Fibroblast of gingiva (primary cell): ENCODE results near the gene KDM4E.
"Not testable (repeated sequence)": the region's sequence is repeated elsewhere in the genome, so short reads cannot be mapped to it uniquely, and the experiment has no call there.

Source experiments
- DNase-seq: peaks from one replicate; pipeline ENCODE4 v3.0.0-alpha.2; 2011; ENCODE audit warnings: low read depth

KDM4E gene

GRCh38 chr11:95024958-95025357 lies at the start of gene KDM4E:
KDM4E (plus strand) TSS chr11:95025258; CDS start chr11:95025558, 300 bp downstream.
- no peak for DNase-seq

GRCh38 chr11:94975599-94975998 lies 49.5 kb upstream of the KDM4E start:
- no peak for DNase-seq

DNA sequence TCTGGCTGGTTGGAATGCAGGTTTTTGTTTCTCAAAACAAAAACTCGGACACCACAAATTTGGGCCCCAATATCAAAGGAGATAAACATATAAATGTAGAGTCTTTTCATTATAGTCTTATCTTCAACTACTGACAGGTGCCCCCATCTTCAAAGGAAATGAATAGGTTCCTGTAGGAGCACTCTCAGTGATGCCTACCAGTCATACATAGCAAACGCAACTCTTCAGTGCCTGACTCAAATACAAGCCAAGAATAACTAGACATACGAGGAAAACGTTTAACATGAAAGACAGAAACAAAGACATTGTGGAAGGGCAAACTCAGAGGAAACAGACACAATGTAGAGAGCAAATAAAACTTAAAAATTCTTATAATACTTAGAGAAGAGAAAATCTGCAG lies 37.7 kb upstream of the KDM4E start:
- DNase-seq = no peak

- DNase-seq = no peak
These were observed 36.3 kb upstream of the KDM4E start for GRCh38 chr11:94988748-94989147.

- DNase-seq = no peak
These were observed 31.6 kb upstream of the KDM4E start for GRCh38 chr11:94993400-94993943.

- no peak for DNase-seq
These were observed 27.6 kb upstream of the KDM4E start for GRCh38 chr11:94997437-94997836.

DNA sequence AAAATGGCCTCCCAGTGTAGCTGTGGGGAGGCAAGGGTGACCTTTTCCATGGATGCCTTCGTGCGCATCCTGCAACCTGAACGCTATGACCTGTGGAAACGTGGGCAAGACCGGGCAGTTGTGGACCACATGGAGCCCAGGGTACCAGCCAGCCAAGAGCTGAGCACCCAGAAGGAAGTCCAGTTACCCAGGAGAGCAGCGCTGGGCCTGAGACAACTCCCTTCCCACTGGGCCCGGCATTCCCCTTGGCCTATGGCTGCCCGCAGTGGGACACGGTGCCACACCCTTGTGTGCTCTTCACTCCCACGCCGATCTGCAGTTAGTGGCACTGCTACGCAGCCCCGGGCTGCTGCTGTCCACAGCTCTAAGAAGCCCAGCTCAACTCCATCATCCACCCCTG lies 26.8 kb upstream of the KDM4E start:
- no peak for DNase-seq

GRCh38 chr11:95003716-95004115 lies 21.3 kb upstream of the KDM4E start:
- no peak for DNase-seq

GRCh38 chr11:95005642-95006041 lies 19.4 kb upstream of the KDM4E start:
- no peak for DNase-seq

DNA sequence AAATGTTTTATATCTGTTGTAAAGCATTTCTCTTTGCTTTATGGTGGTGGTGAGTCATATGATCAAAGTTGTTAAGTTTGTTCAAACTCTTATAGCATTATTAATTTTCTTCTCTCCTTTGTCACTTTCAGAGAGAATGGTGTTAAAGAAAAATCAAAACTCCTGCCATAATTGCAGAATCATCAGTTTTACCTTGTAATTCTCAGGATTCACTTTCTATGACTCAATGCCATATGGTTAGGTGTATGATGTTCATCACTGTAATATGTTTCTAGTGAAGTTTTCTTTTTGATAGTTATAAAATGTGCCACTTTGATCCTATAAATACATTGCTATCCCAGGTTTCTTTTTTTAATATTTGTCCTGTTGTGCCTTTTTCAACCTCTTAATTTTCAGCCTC lies 13.7 kb upstream of the KDM4E start:
- DNase-seq = no peak

GRCh38 chr11:95014184-95014821 lies 10.8 kb upstream of the KDM4E start:
- no peak for DNase-seq

DNA sequence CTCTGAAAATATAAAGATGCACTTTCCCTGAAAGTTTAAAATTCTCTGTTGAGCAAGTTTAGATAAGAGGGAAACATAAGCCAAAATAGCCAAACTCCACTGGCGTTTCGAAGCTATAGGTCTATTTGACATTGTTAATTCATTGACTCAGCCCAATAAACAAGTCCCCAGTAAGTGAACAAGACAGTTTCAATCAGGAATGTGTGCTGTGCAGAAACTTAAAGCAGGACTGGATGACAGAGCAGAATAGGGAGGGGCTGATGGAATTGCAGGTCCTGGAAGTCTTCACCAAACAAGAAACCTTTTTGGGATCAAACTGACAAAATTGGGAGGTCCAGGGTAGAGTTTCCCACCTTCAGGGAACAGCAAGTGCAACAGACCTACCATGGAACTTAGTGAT lies 8.9 kb upstream of the KDM4E start:
- no peak for DNase-seq

- DNase-seq = not testable (repeated sequence)
These were observed 3.6 kb upstream of the KDM4E start for GRCh38 chr11:95021468-95021867.

DNA sequence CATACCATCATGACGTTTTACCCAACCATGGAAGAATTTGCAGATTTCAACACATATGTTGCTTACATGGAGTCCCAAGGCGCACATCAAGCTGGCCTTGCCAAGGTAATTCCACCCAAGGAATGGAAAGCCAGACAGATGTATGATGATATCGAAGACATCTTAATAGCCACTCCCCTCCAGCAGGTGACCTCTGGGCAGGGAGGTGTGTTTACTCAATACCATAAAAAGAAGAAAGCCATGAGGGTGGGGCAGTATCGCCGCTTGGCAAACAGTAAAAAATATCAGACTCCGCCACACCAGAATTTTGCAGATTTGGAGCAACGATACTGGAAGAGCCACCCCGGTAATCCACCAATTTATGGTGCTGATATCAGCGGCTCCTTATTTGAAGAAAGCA lies 536 bp downstream of the KDM4E start:
- DNase-seq = not testable (repeated sequence)

DNA sequence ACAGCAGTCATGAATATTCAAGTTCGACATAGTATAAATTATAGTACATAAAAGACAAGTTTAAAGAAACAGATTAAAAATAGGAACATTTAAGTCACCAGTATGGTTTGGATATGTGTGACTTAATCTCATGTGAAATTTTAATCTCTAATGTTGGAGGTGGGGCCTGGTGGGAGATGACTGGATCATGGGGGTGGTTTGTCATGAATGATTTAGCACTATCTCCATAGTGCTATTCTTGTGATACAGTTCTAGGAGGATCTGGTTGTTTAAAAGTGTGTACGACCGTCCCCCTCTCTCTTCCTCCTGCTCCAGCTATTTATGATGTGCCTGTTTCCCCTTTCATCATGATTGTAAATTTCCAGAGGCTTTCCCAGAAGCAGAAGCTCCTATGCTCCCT lies 3.3 kb downstream of the KDM4E start:
- no peak for DNase-seq

DNA sequence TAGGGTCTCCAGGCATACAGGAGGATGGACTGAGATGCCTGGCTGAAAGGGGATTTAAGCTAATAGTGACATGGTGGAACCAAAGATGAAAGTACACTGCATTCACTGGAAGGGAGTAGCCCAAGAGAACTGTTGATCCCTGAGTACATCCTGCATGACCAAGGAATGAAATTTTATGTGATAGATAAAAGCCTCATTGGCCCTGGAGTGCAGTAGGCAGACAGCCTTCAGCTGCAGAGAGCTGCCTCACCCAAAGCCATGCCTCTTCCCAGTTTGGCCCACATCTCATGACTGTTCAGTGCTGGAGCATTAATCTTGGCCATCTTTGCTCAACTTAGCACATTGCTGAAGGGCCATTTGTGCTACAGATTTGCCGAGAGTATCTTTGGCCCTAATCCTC lies 8.0 kb downstream of the KDM4E start:
- DNase-seq = no peak

GRCh38 chr11:95035316-95035715 lies 10.3 kb downstream of the KDM4E start:
- DNase-seq = no peak

DNA sequence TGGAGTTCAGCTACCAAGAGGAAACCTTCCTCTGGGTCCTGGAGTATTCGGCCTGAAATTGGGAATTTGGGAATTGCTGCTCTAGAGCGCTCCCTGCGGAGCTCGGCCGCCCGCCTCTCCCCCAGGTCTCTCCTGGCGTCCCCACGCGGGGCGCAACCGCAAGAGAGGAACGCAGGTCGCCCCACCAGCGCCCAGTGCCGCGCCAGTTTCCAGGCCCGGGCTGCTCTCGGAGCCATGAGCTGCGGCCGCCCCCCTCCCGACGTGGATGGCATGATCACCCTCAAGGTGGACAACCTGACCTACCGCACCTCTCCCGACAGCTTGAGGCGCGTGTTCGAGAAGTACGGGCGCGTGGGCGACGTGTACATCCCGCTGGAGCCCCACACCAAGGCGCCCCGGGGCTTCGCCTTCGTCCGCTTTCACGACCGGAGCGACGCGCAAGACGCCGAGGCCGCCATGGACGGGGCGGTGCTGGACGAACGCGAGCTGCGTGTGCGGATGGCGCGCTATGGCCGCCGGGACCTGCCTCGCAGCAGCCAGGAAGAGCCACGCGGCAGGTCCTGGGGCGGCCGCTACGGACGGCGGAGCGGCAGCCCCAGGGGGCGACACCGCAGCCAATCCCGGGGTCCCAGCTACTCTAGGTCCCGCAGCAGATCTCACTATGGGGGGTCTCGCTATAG lies 12.4 kb downstream of the KDM4E start:
- DNase-seq = not testable (repeated sequence)

DNA sequence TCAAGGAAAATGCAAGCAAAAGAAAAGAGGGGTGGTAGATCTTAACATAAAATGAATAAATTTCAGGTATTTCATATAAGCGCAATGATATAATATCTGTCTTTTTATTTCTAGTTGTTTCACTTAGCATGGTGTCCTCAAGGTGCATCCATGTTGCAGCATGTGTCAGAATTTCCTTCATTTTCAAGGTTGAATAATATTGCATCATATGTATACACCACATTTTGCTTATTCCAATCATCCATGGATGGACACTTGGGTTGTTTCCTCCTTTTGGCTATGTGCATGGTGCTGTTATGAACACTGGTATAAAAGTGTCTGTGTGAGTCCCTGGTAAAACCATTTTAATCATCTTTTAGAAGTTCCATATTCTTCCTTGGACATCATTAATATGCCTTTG lies 17.2 kb downstream of the KDM4E start:
- no peak for DNase-seq

GRCh38 chr11:95042906-95043305 lies 17.8 kb downstream of the KDM4E start:
- no peak for DNase-seq

GRCh38 chr11:95044010-95044409 lies 19.0 kb downstream of the KDM4E start:
- no peak for DNase-seq

GRCh38 chr11:95045812-95046211 lies 20.8 kb downstream of the KDM4E start:
- DNase-seq = no peak

- not testable (repeated sequence) for DNase-seq
These were observed 24.1 kb downstream of the KDM4E start, which contains the start of gene KDM4F for GRCh38 chr11:95049122-95049521. KDM4F (plus strand) TSS chr11:95049422.
